ENCODE measurements around the gene CRYBB1.

GRCh38 chr22:26660961-26661578 lies 43.2 kb upstream of the CRYBB1 start:
- TF ChIP-seq CTCF (IDR thresholded peaks at IDR 0.05; ENCODE audit: poor library complexity) (no peak), EZH2phosphoT487 (IDR thresholded peaks at IDR 0.05; ENCODE audit: low read depth, severe bottlenecking, unreplicated experiment) (no peak)

All from hepatocyte (in vitro differentiated cells).